ENCODE results near the gene RCBTB2.
"Not testable (repeated sequence)": the region's sequence is repeated elsewhere in the genome, so short reads cannot be mapped to it uniquely, and the experiment has no call there.

RCBTB2 gene

GRCh38 chr13:48532506-48533499 is at the start of gene RCBTB2:
Gene RCBTB2 (minus strand): TSS chr13:48533080. CDS start chr13:48521939, 11,141 bp downstream.
- DNase-seq = peak; percentile 99

- DNase-seq = no peak
Observed at GRCh38 chr13:48582084-48582483, 49.2 kb upstream of the RCBTB2 start.

DNA sequence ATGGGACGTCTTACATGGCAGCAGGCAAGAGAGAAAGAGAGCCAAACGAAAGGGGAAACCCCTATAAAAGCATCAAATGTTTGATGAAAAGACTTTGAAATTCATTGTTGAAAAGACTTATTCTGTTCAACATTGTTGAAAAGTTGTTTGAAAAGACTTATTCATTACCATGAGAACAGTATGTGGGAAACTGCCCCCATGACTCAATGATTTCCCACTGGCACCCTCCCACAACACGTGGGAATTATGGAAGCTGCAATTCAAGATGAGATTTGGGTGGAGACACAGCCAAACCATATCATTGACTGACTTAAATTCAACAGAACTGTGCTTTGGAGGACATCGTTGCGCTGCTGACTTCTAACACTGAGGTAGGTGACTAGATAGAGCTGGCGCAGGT is 48.0 kb upstream of the RCBTB2 start:
- no peak for DNase-seq

DNA sequence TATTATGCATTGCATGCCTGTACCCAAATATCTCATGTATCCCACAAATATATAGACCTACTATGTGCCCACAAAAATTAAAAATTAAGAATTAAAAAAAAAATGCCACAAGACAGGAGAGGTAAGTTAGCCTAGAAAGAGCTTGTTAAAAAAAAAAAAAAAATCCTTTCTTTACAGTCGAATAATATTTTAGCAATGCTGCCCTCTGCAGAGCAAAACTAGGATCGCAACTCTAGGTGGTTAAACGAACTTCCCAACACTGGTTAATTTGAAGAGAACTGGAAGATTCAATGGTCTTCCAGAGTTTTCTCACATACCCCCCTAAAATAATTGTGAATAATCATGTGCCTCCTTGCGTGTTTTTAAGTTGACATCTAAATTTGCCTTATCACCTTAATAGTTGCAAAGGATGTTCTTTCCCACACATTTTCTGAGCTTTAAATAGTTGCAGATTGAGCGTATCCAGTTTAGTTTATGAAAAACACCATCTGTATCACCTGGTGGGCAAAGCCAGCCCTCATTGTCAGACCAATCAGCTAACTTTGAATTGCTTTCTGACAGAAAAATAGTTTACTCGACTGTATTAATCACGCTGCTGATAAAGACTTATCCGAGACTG is 47.4 kb upstream of the RCBTB2 start:
- DNase-seq = peak; percentile 67 to 76

DNA sequence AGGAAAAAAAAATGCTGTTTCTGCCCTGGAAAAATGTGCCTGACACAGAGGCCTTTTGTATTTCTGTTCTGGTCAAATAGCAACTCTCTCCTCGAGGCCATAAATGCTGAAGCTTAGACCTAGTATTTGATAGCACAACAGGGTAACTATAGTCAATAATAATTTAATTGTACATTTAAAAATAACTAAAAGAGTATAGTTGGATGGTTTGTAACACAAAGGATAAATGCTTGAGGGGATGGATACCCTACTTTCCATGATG is 47.0 kb upstream of the RCBTB2 start:
- DNase-seq = not testable (repeated sequence)

DNA sequence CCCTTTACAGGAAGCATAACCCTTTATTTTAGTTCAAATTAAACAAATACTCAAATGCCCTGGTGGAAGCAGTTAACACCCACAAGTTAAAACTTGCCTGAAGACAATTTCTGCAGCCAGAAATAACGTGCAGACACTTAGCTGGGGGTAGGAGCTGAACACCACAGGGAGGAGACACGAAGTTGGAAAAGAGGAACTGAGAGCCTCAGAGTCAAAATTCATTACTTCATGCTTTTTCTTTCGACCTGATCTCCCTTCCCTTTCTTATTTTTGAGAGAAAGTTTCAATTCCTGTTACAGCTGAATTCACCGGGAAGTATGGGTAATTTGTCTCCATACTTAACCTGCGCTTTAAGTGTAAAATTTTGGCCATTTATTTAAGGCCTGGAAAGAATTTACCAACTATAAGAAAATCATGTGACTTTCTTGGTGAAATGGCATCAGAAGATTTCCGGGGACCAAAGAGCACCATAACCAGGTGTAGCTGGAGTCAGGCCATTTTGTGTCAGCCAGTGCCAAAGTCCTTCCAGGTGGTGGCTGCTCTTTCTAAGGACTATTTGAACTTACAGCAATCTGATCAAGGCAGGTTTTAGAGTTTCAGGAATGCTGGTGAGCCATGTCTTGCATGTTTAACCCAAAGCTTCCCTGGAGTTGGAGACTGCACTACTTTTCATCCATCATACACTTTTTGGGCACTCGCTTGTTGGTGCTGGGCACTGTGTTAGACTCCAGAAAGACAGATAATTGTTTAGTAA is 46.5 kb upstream of the RCBTB2 start:
- DNase-seq = no peak

DNA sequence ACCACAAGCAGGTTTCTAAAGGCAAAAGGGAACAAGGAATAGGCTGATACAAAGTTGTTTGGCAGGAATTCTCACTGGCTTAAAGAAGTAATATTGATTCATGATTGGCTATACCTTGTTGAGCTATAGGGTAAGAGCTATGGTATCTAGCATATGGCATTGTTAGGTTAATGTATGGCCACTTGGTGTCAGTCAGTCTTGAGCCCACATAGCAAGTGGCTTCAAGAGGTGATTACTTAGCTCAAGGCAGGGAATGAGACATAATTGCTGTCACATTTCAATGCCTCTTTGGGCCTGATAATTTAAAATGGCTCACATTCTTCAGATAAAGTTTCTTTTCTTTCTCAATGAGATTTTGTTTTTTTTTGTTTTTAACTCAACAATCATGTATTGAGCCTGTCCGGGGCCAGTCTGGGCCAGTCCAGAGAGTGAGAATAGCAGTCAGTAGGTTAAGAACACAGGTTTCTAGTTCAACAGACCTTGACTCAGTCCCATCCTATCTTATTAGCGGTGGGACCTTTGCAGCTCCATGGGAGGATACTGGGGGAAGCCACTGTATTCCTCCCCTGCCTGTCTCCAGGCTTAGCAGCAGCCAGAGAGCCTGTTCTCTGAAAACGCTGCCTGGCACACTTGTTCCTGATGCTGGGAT is 45.8 kb upstream of the RCBTB2 start:
- no peak for DNase-seq

DNA sequence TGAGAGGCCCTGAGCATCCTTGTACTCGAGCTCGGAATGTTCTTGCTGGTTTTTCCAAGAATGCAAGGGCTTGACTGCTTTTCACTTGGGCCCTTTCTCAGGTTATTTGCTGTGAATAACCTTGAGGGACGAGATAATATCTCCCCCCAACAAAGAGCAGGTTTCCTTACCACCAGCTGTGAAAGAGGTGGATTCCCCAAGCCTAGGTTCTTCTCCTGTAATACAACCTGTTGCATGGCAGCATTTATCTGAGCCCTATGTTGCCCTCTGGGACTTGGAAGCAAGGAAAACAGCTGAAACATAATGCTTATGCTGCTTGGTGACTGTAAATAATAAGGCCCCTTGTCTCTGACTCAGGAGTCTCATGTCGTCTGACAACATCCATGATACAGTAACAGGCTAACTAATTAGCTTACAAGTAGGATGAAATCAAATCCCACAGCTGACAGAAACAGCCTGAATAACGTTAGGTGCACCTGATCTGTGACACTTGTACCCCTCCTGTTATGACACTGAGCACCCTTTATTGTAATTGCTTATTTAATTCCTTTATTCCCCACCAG is 43.6 kb upstream of the RCBTB2 start:
- no peak for DNase-seq

- no peak for DNase-seq
Observed at GRCh38 chr13:48575031-48575430, 42.2 kb upstream of the RCBTB2 start.

DNA sequence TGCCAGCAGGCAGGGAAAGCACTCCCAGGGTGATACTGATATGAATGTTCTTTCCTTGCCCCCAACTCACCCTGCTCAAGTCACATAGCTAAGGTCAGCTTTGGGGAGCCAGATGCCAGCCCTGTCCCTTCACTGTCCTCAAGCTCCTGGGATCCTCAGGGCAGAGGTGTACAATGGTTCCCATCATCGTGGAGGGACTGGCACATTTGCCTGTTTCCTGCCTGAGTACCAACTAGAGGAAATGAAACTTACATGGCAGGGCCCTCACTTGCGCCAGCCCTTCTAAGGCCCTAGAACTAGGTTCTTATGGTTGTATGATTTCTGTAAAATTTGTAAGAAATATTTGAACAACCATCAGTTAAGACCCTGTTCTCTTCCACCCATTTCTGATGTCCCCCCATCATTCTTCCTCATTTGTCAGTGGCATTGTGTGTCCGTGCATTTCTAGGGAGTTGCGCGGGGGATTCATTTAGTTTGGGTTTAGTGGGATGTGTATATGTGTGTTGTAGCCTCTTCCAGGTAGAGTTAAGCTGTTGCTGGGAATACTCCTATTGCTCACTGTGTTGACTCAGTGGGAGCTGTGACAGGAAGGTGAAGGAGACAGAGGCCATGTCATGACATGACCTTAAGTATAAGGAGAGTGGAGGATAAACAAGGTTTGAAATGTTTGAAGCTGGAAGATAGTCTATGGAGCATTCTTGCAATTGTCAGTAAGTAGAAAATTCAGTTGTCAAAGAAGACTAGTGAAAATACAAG is 41.3 kb upstream of the RCBTB2 start:
- DNase-seq = no peak

DNA sequence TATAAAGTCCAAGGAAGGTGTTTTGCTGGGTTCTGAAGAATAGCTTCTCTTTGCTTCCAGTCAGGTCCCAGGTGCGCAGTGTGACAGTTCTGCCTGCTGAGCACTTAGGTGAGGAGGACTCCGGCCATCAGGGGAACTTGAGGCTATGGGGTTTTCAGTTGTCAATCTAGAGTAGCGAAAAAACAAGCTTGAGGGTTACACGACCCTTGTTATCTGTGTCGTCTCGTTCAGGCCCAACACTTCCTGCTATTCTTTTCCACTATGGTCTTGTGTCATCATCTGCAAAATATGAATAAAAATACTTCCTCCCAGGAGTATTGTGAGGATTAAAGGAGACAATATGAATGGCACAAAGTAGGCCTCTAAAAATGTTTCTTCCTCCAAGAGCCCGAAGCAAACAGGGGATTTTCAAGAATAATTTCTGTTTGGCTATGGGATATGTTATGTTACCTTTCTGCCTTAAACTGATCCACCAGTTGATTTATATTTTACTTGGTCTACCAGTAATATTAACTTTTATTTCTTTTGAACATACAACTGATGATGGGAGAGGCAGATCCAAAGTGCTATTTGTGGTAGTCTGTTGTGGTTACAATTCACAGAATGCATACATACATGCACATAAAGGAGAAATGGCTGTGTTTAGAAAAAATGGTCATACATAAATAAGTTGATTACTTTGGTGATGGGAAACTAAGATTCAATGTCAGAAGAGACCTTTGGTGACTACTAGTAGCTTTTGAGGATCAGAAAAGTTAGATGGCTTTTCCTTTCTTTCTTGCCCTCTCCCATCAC is 40.5 kb upstream of the RCBTB2 start:
- no peak for DNase-seq

- DNase-seq = no peak
Observed at GRCh38 chr13:48571126-48571913, 38.4 kb upstream of the RCBTB2 start.

DNA sequence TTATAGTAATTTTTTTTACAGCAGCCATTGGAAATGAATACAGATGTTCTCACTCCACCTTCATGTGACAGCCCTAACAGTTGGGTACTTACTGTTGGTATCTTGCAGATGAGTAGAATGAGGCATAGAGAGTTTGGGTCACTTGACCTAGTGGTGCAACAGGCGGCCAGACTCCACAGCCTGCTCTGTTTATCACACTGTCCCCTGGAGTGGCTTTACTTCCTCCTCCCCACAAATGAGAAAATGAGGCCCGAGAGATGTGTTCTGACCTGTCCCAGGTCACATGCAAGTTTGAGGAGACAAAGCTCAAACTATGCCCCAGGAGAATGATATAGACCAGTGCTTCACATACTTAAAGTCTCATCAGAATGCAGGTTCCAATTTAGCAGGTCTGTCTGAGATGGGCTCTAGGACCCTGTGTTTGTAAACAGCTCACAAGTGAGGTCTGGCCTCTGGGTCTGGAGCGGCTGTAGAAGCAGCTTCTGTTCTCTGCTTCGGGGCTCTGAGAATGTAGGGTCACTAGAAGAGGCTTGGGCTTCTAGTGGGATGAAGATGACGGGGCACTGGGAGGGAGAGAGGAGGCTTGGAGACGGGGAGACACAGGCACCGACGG is 37.4 kb upstream of the RCBTB2 start:
- no peak for DNase-seq

DNA sequence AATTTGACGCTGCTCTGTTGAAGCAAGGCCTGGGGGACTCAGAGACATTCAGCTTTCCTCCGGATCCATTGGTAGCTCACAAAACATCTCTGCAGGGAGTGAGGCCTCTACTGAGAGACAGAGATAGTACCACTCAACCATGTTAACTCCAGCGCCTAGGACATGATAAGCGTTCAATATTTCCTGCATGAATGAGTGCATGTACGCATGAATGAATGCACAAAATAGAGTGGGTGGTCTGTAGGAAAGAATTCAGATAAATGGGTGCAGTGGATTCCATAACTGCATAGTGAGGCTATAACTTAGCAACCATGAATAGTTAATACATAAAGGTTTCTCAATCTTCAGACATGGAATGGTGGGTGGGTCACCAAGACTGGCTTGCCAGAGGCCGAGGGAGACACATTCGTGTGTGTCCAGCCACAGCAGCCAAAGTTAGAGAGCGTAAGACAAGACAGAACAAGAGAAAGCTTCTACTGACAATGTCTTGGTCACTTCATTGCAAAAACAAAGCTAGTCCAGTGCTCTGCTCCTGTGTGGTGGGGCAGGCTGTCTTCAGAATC is 36.3 kb upstream of the RCBTB2 start:
- DNase-seq = no peak

DNA sequence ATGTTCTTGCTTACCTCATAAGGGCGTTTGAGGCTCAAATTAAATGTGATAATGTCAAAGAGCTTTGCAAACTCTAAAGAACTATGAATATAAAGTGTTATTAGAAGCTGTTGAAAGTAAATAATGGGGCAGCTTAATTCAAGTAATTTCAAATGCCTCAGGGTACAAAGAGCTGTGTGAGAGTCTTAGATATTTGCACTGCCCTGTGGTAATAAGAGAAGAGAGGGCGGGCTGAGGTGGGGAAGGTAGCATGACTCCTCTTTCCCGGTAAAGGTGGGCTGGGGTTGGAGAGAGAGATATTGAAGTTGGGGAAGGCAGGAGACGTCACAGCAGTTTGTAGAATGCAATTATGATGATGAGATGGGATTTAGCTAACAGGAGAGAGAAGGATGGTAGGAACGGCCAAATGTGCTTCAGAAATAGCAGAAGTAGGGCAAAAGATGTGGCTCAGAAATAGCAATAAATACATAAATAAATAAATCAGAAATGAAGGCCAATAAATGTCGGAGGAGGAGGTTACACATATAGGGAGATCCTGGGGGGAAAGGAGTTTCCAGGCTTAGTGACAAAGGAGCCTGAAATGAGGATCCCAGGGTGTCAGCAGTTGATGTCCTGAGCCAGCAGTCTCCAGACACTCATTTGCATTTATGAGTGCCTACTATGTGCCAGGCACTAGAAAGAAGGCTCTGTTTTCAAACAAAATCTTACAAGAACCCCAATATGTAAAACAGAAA is 35.7 kb upstream of the RCBTB2 start:
- DNase-seq = no peak

DNA sequence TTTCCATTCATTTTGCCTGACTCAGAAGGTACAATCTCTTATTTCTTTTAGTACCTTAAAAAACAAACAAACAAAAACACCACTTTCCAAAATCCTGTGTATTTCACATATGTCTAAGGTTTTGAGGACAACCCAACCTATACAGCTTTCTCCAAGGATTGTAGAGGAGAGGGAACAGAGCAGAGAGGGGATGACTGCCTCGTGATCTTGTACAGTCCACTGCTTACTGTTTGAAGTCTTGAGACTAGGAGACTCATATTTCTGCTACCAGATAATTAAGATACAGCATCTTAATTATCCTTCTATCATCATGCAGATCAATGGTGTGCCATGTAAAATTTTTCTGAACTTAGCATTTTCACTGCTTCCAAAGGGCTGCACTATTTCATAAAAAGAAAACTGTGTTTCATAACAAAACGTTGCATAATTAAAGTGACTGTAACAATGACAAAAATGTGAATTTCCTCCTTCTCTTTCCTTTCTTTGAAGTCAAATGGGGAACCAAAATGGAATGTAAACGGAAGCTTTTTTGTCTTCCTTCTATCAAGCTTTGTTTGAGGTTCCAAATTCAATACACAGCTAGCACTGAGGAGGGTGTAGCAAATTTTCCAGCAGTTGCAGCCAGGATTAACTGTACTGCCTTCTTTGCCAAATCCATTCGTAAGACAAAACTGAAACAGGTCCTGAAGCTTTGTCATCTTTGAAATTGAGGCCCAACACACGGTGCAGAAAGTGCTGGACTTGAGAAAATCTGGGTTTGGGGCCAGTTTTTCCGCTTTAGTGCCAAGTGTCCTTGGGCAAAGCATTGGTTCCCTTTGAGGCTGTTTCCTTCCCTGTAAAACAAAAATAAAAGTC is 34.9 kb upstream of the RCBTB2 start:
- DNase-seq = no peak

- DNase-seq = no peak
Observed at GRCh38 chr13:48564056-48564455, 31.2 kb upstream of the RCBTB2 start.

DNA sequence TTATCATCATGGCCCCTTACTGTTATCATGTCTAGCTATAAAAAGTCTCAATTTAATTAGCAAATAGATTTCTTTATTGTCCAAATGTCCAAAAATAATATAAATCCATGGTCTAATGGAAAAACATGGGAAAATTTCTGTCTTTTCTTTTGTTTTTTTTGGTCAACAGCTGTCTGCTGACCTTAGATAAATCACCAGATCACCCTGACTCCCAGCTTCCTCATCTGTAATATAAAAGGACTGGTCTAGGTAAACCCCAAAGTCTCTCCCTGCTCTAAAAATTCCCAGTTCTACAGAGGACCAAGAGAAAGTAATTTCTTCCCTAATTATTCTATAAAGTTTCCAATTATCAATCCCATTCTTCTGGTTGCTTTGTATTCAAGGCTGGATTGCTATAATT is 30.7 kb upstream of the RCBTB2 start:
- no peak for DNase-seq
